AG04450 (cell line): Measurements from ENCODE around the gene CALML5. TPM values are rescaled to one million over a fixed set of nuclear protein-coding genes. Genes with fewer than 3 reads are reported as not detected.

ENCODE experiments used
- CTCF ChIA-PET: fragments of 300-600, 350-600 bp; formaldehyde crosslinking; extraction: SDS; loops from one replicate; lab custom pipeline; 2022; ENCODE audit warnings: antibody characterized with exemption, inconsistent platforms; lab: Charles Lee
- POLR2A ChIA-PET: fragments of 350-600 bp; formaldehyde crosslinking; extraction: SDS; loops from one replicate; lab custom pipeline; 2021; ENCODE audit warnings: antibody characterized with exemption, inconsistent platforms; lab: Yijun Ruan, JAX
- DNase-seq: peaks from one replicate; pipeline ENCODE4 v3.0.0-alpha.2; 2011; ENCODE audit warnings: low read depth, low spot score
- H3K27ac ChIP-seq: one replicate; pipeline ENCODE4 v1.5.1; 2012; ENCODE audit warnings: low read depth, low read length, control low read depth
- H3K27me3 ChIP-seq: one replicate; pipeline ENCODE4 v1.6.0; 2012; ENCODE audit warnings: low read length; ENCODE audit not compliant: control insufficient read depth, insufficient read depth
- H3K4me3 ChIP-seq: 2 replicates; pipeline ENCODE4 v1.5.1; 2011; ENCODE audit warnings: mild to moderate bottlenecking, low read depth, low read length, control low read depth
- H3K9me3 ChIP-seq: 2 replicates; pipeline ENCODE4 v1.5.1; 2012; ENCODE audit warnings: low read length; ENCODE audit not compliant: control insufficient read depth, insufficient read depth
- CTCF ChIP-seq: IDR thresholded peaks from 2 replicates; pipeline ENCODE4 v1.5.1; 2011; ENCODE audit warnings: low read depth, low read length, control low read depth, inconsistent platforms
- polyA plus RNA-seq: library from polyadenylated mRNA; depleted of rRNA; stranded (reverse); fragments of >200 nt; gene quantifications from 2 replicates; pipeline ENCODE4 v1.2.3, GENCODE V29; 2011

CALML5 gene
- polyA plus RNA-seq, 1 experiment: not detected

- Histone ChIP-seq H3K27me3 (peaks cover 34% of the 10 kb centered on the region), H3K27ac (no peak overlapping the region), H3K4me3 (no peak overlapping the region), H3K9me3 (peaks cover 1% of the 10 kb centered on the region; the same call in 1 of the 2 replicates)
- no peak for DNase-seq
- ChIA-PET POLR2A (interaction anchor here (0.6 kb wide), 1 partner anchor 48 kb away, joined by 4 read pairs; no protein-coding TSS in a partner anchor), CTCF (interaction anchor here (1.4 kb wide), 1 partner anchor 117 kb away, joined by 3 read pairs; no protein-coding TSS in a partner anchor)
- TF ChIP-seq CTCF: no peak
These were observed 6.9 kb upstream of the CALML5 start for GRCh38 chr10:5506246-5506645.

GRCh38 chr10:5504146-5505072, 5.0 kb upstream of the CALML5 start:
- no peak for DNase-seq
- TF ChIP-seq CTCF: no peak
- peaks cover under 1% of the 10 kb centered on the region; the same call in 1 of the 2 replicates for H3K9me3 ChIP-seq
- H3K4me3 ChIP-seq: no peak overlapping the region
- H3K27ac ChIP-seq: no peak overlapping the region
- H3K27me3 ChIP-seq: peaks cover 52% of the 10 kb centered on the region
- ChIA-PET CTCF (interaction anchor here (0.6 kb wide), 1 partner anchor 118 kb away, joined by 4 read pairs; no protein-coding TSS in a partner anchor), POLR2A (no interaction called here)

GRCh38 chr10:5503477-5503835, 4.1 kb upstream of the CALML5 start:
- TF ChIP-seq CTCF: no peak
- H3K27me3 ChIP-seq: peaks cover 52% of the 10 kb centered on the region
- DNase-seq: no peak
- peaks cover 5% of the 10 kb centered on the region; the same call in 1 of the 2 replicates for H3K9me3 ChIP-seq
- no peak overlapping the region for H3K4me3 ChIP-seq
- POLR2A ChIA-PET: no interaction called here
- CTCF ChIA-PET: no interaction called here
- H3K27ac ChIP-seq: no peak overlapping the region

- TF ChIP-seq CTCF: no peak
- no peak for DNase-seq
- no peak overlapping the region for H3K27ac ChIP-seq
- CTCF ChIA-PET: no interaction called here
- POLR2A ChIA-PET: no interaction called here
- peaks cover 52% of the 10 kb centered on the region for H3K27me3 ChIP-seq
- H3K9me3 ChIP-seq: peaks cover 6% of the 10 kb centered on the region; the same call in 1 of the 2 replicates
- no peak overlapping the region for H3K4me3 ChIP-seq
These were observed 3.5 kb upstream of the CALML5 start for GRCh38 chr10:5502571-5503476.
